Measurements from ENCODE around the gene LILRA2. TPM values are rescaled to one million over a fixed set of nuclear protein-coding genes. Genes with fewer than 3 reads are reported as not detected.

The LILRA2 gene
- total and polyA plus RNA-seq, 2 of the 8 experiments (the other 6 are each of a cell fraction or from before 2014, with no cell fraction given), result not detected

DNA sequence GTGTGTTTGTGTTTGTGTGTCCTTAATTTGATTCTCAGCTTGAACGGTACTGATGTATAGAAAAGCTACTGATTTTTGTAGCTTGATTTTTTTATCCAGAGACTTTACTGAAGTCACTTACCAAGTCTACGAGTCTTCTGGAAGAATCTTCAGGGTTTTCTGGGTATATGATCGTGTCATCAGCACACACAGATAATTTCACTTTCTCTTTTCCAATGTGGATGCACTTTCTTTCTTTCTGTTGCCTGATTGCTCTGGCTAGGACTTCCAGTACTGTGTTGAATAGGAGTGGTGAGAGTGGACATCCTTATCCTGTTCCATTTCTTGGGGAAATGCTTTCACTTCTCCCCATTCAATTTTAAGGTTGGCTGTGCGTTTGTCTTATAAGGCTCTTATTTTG lies 48.8 kb downstream of the LILRA2 start:
- H3K79me2 ChIP-seq (ENCODE audit: control insufficient read depth in 1 of 2, insufficient read depth in 2 of 2, low read length in 2 of 2), result no peaks in the 10 kb centered on the region
- H4K20me1 ChIP-seq (replicated peaks in 1 of 2; ENCODE audit: control insufficient read depth in 1 of 2, insufficient read depth in 2 of 2, low read length in 2 of 2), result no peaks in the 10 kb centered on the region
- H3K23me2 ChIP-seq (ENCODE audit: low read depth, low read length), result no peaks in the 10 kb centered on the region
- H3K9ac ChIP-seq (replicated peaks in 1 of 4; ENCODE audit: extremely low read depth in 1 of 4, low read depth in 3 of 4, low read length in 3 of 4), result no peak overlapping the region
- H4K5ac ChIP-seq (ENCODE audit: insufficient read length, low read depth, low read length), result no peak overlapping the region
- H3K27me3 ChIP-seq (replicated peaks in 1 of 4; ENCODE audit: control insufficient read depth in 3 of 4, extremely low read depth in 1 of 4, insufficient read depth in 3 of 4, low read length in 3 of 4), result no peaks in the 10 kb centered on the region
- H3K4me1 ChIP-seq (replicated peaks in 1 of 4; ENCODE audit: control insufficient read depth in 3 of 4, insufficient read depth in 4 of 4, low read length in 3 of 4), result no peaks in the 10 kb centered on the region
- H2AFZ ChIP-seq (ENCODE audit: low read length), result no peak overlapping the region
- H3K4ac ChIP-seq (replicated peaks; ENCODE audit: insufficient read length, low read depth, low read length), result no peak overlapping the region
- H4K91ac ChIP-seq (replicated peaks; ENCODE audit: insufficient read length, low read length), result no peak overlapping the region
- CTCF ChIA-PET (ENCODE audit: partially characterized antibody), result no interaction called here
- FAIRE-seq (no peak), DNase-seq (ENCODE audit: low read depth in 1 of 2, low spot score in 2 of 2) (no peak)
- POLR2A ChIA-PET (ENCODE audit: partially characterized antibody), result no interaction called here
- no peak overlapping the region for H3K14ac ChIP-seq (ENCODE audit: insufficient read length)
- H2BK20ac ChIP-seq (ENCODE audit: low read length), result no peak overlapping the region
- TF ChIP-seq, protein P1, sequence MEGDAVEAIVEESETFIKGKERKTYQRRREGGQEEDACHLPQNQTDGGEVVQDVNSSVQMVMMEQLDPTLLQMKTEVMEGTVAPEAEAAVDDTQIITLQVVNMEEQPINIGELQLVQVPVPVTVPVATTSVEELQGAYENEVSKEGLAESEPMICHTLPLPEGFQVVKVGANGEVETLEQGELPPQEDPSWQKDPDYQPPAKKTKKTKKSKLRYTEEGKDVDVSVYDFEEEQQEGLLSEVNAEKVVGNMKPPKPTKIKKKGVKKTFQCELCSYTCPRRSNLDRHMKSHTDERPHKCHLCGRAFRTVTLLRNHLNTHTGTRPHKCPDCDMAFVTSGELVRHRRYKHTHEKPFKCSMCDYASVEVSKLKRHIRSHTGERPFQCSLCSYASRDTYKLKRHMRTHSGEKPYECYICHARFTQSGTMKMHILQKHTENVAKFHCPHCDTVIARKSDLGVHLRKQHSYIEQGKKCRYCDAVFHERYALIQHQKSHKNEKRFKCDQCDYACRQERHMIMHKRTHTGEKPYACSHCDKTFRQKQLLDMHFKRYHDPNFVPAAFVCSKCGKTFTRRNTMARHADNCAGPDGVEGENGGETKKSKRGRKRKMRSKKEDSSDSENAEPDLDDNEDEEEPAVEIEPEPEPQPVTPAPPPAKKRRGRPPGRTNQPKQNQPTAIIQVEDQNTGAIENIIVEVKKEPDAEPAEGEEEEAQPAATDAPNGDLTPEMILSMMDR (IDR thresholded peaks at IDR 0.05; ENCODE audit: control extremely low read depth in 1 of 3, insufficient read depth in 1 of 3, low read depth in 1 of 3, low read length in 3 of 3), result no peak
- no peak for TF ChIP-seq POU5F1 (IDR thresholded peaks at IDR 0.05; ENCODE audit: low read depth, low read length)
- TF ChIP-seq EP300 (IDR thresholded peaks at IDR 0.05; ENCODE audit: borderline replicate concordance in 1 of 2, low read depth in 2 of 2, low read length in 2 of 2), result no peak
- TF ChIP-seq CREB1 (IDR thresholded peaks at IDR 0.05), result no peak
- no peak for TF ChIP-seq RBBP5 (IDR thresholded peaks at IDR 0.05; ENCODE audit: borderline replicate concordance, low read depth, low read length)
- no peak for TF ChIP-seq SP4 (IDR thresholded peaks at IDR 0.05; ENCODE audit: low read length)
- TF ChIP-seq KDM5A (IDR thresholded peaks at IDR 0.05; ENCODE audit: low read length), result no peak
- TF ChIP-seq TCF12 (IDR thresholded peaks at IDR 0.05; ENCODE audit: low read depth, low read length), result no peak
- TF ChIP-seq, protein P2, sequence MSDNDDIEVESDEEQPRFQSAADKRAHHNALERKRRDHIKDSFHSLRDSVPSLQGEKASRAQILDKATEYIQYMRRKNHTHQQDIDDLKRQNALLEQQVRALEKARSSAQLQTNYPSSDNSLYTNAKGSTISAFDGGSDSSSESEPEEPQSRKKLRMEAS (IDR thresholded peaks at IDR 0.05), result no peak
- TF ChIP-seq GTF2F1 (IDR thresholded peaks at IDR 0.05; ENCODE audit: borderline replicate concordance, low read depth, low read length), result no peak
- no peak for TF ChIP-seq RFX5 (IDR thresholded peaks at IDR 0.05; ENCODE audit: borderline replicate concordance, low read depth, low read length)
- TF ChIP-seq FOSL1 (IDR thresholded peaks at IDR 0.05; ENCODE audit: insufficient read depth, low read depth, low read length), result no peak
- no peak for TF ChIP-seq HDAC6 (IDR thresholded peaks at IDR 0.05; ENCODE audit: low read depth, low read length)
- no peak overlapping the region for H3K4me3 ChIP-seq (ENCODE audit: extremely low read depth in 1 of 4, insufficient read depth in 2 of 4, low read depth in 3 of 4, low read length in 4 of 4)
- no peak overlapping the region for H2BK5ac ChIP-seq (ENCODE audit: low read depth, low read length)
- H3K36me3 ChIP-seq (ENCODE audit: control insufficient read depth in 2 of 4, insufficient read depth in 4 of 4, low read length in 3 of 4), result no peaks in the 10 kb centered on the region
- no peak overlapping the region for H2BK12ac ChIP-seq (ENCODE audit: low read depth, low read length)
- 58% methylated on average over 4 of the region's 4 CpGs; no CpG with 5 or more reads in 1 of the 2 experiments for WGBS, 2 experiments (ENCODE audit: extremely low coverage in 1 of 2, insufficient coverage in 1 of 2, insufficient read length in 1 of 2, insufficient replicate concordance in 2 of 2, low coverage in 1 of 2, low lambda C conversion rate in 2 of 2, missing lambda C conversion rate in 1 of 2)
- peaks cover 36 to 53% of the 10 kb centered on the region in 2 experiments for H3K9me3 ChIP-seq (ENCODE audit: insufficient read depth in 2 of 2, low read depth in 1 of 2, low read length in 1 of 2)
- H3K79me1 ChIP-seq (ENCODE audit: low read depth, low read length), result no peaks in the 10 kb centered on the region
- no peak overlapping the region for H3K56ac ChIP-seq (replicated peaks; ENCODE audit: insufficient read length, low read depth, low read length)
- H4K8ac ChIP-seq (ENCODE audit: extremely low read depth, insufficient read depth, low read length), result no peak overlapping the region
- no peak overlapping the region for H2BK120ac ChIP-seq (replicated peaks; ENCODE audit: low read depth, low read length)
- no peak overlapping the region for H3K27ac ChIP-seq (ENCODE audit: low read depth, low read length)
- no peak overlapping the region for H2AK5ac ChIP-seq (ENCODE audit: low read depth, low read length)
- H2BK15ac ChIP-seq (ENCODE audit: low read length), result no peak overlapping the region
- H3K4me2 ChIP-seq (ENCODE audit: insufficient read depth in 1 of 2, low read depth in 2 of 2, low read length in 2 of 2), result no peak overlapping the region
- H3K18ac ChIP-seq (ENCODE audit: extremely low read depth, low read length), result no peak overlapping the region
- no peak overlapping the region for H3K23ac ChIP-seq (ENCODE audit: insufficient read length)

Data from H1 (cell line).